ENCODE data around the gene CCDC50. TPM values are rescaled to one million over a fixed set of nuclear protein-coding genes. Genes with fewer than 3 reads are reported as not detected.

CCDC50 gene
- total RNA-seq, 2 donors from 2014 or later = 5.6 to 10.9 TPM

DNA sequence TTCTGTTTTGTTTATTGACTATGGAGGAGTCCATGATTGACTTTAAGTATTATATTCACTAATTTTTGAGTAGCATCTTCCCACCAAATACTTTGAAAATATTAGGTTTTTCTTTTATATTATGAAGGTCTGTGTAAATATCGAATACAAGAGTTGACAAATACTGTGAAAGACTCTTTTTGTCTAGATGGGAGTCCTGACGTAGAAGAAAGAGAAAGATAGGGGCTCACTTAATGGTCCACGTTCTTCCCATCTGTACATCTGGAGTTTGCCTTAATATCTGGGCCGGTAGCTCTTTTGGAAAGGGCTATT lies 8.9 kb downstream of the CCDC50 start:
- no peak for ATAC-seq
- Mint-ChIP-seq H3K27ac (no peak overlapping the region), H3K36me3 (no peaks in the 10 kb centered on the region), H3K9me3 (no peaks in the 10 kb centered on the region)
- no peak for DNase-seq (ENCODE audit: low spot score in 2 of 2)

DNA sequence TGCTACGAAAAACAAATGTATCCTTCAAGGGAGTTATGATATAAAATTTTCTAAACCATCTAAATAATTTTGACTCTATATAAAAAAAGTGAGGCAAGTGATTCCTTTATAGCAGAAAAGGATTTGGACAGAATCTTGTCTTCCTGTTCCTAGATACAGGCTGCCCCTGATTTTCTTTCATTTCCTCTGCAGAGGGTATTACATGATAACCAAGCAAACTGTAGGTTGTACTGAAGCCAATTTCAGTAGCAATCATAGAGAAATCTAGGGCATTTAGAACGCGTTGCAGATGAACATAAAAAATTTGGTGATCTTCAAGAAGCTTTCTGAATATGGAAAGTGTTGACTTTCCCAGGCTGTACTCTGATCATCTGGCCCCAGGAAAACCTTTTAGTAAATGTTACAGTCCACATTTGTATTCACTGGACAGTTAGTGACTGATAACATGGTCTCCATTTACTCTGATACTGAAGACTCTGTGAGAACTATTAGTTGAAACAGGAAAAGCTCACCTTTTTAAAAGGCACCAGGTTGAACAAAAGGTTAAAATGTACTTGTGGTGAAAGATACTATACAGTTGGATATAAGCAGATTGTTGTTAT lies 10.2 kb downstream of the CCDC50 start:
- no peak overlapping the region for H3K27ac Mint-ChIP-seq
- H3K9me3 Mint-ChIP-seq = no peaks in the 10 kb centered on the region
- DNase-seq (ENCODE audit: low spot score in 2 of 2) (no peak), ATAC-seq (no peak)
- no peaks in the 10 kb centered on the region for H3K36me3 Mint-ChIP-seq

DNA sequence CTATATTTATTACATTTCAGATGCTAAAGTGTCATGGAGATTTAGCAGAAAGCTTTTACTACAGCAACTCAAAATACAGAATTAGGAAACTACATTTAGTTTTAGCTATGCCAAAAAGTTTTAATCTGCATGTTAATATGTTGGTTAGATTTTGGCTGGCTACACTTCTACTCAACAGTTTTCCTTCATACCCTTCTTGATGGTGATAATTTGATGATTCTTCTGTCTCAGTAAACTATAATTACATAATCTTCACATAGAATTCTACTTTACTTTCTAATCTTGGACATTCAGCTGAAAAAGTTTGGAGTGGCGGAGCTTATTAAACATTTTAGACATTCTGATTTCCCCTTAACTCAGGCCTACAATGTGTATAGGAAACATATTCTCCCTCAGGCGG lies 11.2 kb downstream of the CCDC50 start:
- no peak overlapping the region for H3K27ac Mint-ChIP-seq
- H3K36me3 Mint-ChIP-seq = no peaks in the 10 kb centered on the region
- H3K9me3 Mint-ChIP-seq = no peaks in the 10 kb centered on the region
- no peak for ATAC-seq
- no peak for DNase-seq (ENCODE audit: low spot score in 2 of 2)

DNA sequence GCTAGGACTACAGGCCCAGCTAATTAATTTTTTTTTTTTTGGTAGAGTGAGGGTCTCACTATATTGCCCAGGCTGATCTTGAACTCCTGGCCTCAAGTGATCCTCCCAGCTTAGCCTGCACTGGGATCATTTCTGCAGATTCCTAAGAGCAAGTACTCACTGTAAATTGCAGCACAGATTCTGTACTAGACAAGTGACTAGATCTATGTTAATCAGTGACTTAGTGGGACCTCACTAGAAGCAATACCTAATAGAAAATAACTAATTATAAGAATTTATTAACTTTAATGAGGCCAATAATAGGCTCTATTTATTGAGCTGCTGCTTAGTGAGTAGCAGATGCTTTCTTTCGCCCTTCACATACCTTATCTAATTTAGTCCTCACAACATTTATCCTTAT lies 11.8 kb downstream of the CCDC50 start:
- H3K27ac Mint-ChIP-seq = no peak overlapping the region
- H3K36me3 Mint-ChIP-seq = no peaks in the 10 kb centered on the region
- no peaks in the 10 kb centered on the region for H3K9me3 Mint-ChIP-seq
- no peak for DNase-seq (ENCODE audit: low spot score in 2 of 2)
- no peak for ATAC-seq

- Mint-ChIP-seq H3K27ac (no peak overlapping the region), H3K36me3 (no peaks in the 10 kb centered on the region), H3K9me3 (no peaks in the 10 kb centered on the region)
- no peak for ATAC-seq
- no peak for DNase-seq (ENCODE audit: low spot score in 2 of 2)
These were observed 12.8 kb downstream of the CCDC50 start for GRCh38 chr3:191342006-191342405.

DNA sequence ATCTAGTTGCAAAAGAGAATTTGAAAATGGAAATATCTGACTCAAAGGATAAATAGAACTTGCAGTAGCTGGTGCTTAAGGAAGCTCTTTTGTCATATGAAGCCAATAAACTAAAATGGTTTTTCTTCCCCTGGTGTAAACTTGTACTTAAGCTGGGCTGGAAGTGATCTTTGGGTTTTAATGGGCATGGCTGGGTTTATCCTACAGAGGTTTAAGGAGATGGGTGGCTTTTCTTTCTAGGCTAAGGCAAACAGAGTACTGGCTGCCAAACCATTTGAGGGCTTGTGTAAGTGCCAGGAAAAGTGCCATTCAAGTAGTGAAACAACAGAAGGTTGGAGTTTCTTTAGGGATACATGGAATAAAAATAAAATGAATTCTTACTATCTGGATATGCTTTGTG lies 13.2 kb downstream of the CCDC50 start:
- DNase-seq (ENCODE audit: low spot score in 2 of 2) (no peak), ATAC-seq (no peak)
- Mint-ChIP-seq H3K36me3 (no peaks in the 10 kb centered on the region), H3K27ac (no peak overlapping the region), H3K9me3 (no peaks in the 10 kb centered on the region)

- DNase-seq (ENCODE audit: low spot score in 2 of 2) (no peak), ATAC-seq (no peak)
- no peak overlapping the region for H3K27ac Mint-ChIP-seq
- H3K9me3 Mint-ChIP-seq = no peaks in the 10 kb centered on the region
- H3K36me3 Mint-ChIP-seq = no peaks in the 10 kb centered on the region
These were observed 13.9 kb downstream of the CCDC50 start for GRCh38 chr3:191343115-191343514.

DNA sequence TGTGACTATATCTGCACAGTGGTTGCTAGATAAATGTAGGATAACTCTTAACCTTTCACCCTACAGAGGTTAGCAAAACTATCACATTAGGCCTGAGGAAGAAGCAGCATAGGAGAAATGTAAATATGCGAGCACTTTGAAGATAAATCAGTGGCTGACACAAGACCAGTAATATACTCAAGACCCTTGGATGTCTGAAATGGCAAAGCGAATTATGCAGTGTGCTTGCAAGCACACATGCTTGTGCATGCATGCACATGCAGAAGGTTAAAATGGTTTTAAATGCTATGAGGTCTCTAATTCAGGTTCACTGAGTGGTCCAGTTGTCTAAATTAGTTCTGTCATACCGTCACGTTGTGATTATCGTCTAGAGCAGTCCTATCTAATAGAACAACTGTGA lies 14.7 kb downstream of the CCDC50 start:
- no peaks in the 10 kb centered on the region for H3K9me3 Mint-ChIP-seq

DNA sequence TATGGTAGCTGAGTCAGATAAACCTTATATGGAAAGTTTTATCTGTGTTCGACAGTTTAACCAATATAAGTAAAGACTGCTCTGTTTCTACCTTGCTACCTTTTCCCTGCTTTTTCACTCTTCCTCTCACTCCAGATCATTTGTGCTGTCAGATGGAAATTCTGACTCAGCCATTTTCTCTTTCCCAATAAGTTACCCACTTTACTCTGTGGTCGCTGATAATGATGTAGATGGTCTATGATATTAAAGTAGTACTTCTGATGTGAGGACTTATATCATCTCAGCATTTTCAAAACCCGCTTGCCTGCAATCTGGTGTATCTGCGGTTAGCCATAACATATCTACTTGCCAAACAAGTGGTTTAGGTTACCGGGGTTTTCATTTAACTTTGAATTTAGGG lies 16.1 kb downstream of the CCDC50 start:
- no peaks in the 10 kb centered on the region for H3K36me3 Mint-ChIP-seq
- no peaks in the 10 kb centered on the region for H3K9me3 Mint-ChIP-seq
- DNase-seq (ENCODE audit: low spot score in 2 of 2) (no peak), ATAC-seq (no peak)
- no peak overlapping the region for H3K27ac Mint-ChIP-seq

More for the DNA sequence above, 14.7 kb downstream of the CCDC50 start:
- no peak for DNase-seq (ENCODE audit: low spot score in 2 of 2)
- no peak overlapping the region for H3K27ac Mint-ChIP-seq
- no peak for ATAC-seq
- H3K36me3 Mint-ChIP-seq = no peaks in the 10 kb centered on the region

- DNase-seq (ENCODE audit: low spot score in 2 of 2) = no peak
- Mint-ChIP-seq H3K36me3 (no peaks in the 10 kb centered on the region), H3K9me3 (no peaks in the 10 kb centered on the region), H3K27ac (no peak overlapping the region)
- ATAC-seq = no peak
These were observed 18.0 kb downstream of the CCDC50 start for GRCh38 chr3:191347228-191347627.

- DNase-seq (ENCODE audit: low spot score in 2 of 2) (no peak), ATAC-seq (no peak)
- Mint-ChIP-seq H3K36me3 (no peaks in the 10 kb centered on the region), H3K27ac (no peak overlapping the region), H3K9me3 (no peaks in the 10 kb centered on the region)
These were observed 18.9 kb downstream of the CCDC50 start for GRCh38 chr3:191348098-191348497.

DNA sequence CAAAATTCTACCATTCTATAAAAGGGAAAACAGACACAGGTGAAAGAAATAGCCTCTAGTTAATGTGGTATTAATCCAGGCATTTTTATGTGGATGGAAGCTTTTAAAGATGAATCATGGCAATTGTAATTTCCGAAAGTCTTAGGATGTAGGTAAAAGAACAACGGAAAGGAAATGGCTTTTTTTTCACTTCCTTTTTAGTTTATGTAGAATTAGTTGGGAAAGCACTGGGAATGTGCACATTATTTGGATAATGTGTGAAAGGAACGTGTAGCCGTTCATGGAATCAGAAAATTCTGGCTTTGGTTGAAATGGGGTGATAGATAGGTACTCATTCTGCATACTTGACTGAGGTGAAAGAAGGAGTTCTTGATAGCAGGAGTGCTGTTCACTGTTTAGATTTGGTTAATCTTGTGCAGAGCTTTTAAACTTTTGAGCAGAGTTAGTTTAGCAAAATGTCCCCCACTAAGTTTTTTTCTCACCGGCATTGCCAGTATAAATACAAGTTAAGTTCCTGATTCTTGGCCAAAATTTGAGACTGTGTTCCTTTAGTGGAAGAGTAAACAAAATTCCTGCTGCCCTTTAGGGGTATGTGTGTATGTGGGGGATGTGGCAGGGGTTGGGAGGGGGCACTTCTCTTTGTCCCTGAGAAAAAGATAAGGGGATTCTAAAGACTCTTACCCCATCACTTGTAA lies 21.3 kb downstream of the CCDC50 start:
- no peak for ATAC-seq
- Mint-ChIP-seq H3K36me3 (no peaks in the 10 kb centered on the region), H3K27ac (no peak overlapping the region), H3K9me3 (no peaks in the 10 kb centered on the region)
- DNase-seq (ENCODE audit: low spot score in 2 of 2) = no peak

- no peak for DNase-seq (ENCODE audit: low spot score in 2 of 2)
- ATAC-seq = no peak
- no peak overlapping the region for H3K27ac Mint-ChIP-seq
- no peaks in the 10 kb centered on the region for H3K36me3 Mint-ChIP-seq
- peaks cover 0 to 3% of the 10 kb centered on the region in 2 donors for H3K9me3 Mint-ChIP-seq
These were observed 22.8 kb downstream of the CCDC50 start for GRCh38 chr3:191352014-191352413.

DNA sequence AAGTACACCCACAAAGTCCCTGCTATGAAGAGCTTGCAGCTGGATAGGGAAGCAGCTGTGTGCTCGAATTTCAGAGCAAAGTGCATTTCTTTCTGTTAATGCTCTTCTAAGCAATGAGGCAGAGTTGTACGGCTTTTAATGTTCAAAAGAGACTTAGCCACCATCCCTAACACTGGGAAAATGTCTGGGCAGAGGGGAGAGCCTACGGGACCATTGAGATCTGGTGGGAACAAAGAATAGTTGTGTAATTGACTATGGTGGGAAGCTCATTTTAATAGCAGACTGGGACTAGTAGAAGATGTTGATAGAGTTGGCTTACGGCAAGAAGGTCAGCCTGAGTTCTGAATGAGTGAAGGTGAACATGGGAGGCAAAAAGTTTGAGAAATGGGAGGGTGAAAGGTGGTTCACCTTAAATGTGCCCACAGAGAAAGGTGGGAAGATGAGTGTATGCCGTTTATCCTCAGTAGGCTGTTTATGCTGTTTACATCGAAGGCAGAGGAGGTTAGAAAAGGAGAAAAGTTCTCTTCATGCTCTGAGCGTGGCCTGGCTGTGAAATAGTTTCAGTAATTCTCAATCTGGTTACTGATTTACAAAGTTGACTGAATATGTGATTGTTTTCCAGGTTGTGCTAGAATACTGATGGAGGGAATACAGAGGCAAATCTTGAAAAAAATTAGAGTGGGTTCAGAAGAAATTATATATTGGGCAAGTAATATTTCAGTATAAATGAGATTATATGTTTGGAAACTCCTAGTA lies 24.0 kb downstream of the CCDC50 start:
- no peak for DNase-seq (ENCODE audit: low spot score in 2 of 2)
- peaks cover 0 to 3% of the 10 kb centered on the region in 2 donors for H3K9me3 Mint-ChIP-seq
- no peaks in the 10 kb centered on the region for H3K36me3 Mint-ChIP-seq
- H3K27ac Mint-ChIP-seq = no peak overlapping the region
- no peak for ATAC-seq

DNA sequence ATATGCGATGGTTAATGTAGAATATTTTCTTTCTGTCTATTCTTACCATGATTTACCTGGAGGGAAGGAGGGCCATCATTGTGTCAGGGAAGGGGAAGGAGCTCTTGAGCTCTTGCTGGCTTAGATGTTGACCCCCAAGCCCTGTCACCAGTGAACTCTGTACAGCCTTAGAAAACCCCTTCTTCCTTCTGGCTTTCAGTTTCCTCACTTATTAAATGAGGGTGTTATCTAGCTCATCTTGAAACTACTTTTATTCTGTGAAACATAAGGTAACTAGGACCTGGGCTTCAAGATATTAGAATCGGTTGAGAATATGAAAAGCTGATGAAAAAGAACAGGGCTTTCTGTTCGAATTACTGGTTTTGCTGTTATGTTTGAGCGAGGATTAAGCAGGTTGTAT lies 26.2 kb downstream of the CCDC50 start:
- DNase-seq (ENCODE audit: low spot score in 2 of 2) (no peak), ATAC-seq (peak in 1 of 2 donors; percentile 40)
- Mint-ChIP-seq H3K36me3 (no peaks in the 10 kb centered on the region), H3K9me3 (peaks cover 0 to 11% of the 10 kb centered on the region in 2 donors), H3K27ac (no peak overlapping the region)

- peaks cover 0 to 15% of the 10 kb centered on the region in 2 donors for H3K9me3 Mint-ChIP-seq
- DNase-seq (ENCODE audit: low spot score in 2 of 2) (no peak), ATAC-seq (no peak)
- H3K27ac Mint-ChIP-seq = no peak overlapping the region
- no peaks in the 10 kb centered on the region for H3K36me3 Mint-ChIP-seq
These were observed 27.6 kb downstream of the CCDC50 start for GRCh38 chr3:191356631-191357439.

DNA sequence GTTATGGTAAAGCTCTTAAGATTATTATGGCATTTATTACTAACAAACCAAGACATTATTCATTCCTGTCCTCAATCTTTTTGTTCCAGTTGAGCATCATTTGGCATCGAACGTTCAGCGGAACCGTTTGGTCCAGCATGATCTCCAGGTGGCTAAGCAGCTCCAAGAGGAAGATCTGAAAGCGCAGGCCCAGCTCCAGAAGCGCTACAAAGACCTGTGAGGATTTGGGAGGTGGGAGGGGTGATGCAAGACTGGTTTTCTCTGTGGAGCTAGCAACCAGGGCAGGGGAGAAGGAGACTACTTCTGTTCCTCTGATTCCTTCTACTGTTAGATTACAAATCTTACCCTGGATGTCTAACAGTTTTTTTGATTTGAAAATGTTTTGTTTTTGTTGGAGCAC lies 28.7 kb downstream of the CCDC50 start:
- ATAC-seq (no peak), DNase-seq (ENCODE audit: low spot score in 2 of 2) (no peak)
- Mint-ChIP-seq H3K27ac (no peak overlapping the region), H3K9me3 (peaks cover 0 to 15% of the 10 kb centered on the region in 2 donors), H3K36me3 (no peaks in the 10 kb centered on the region)

All from activated naive CD4-positive, alpha-beta T cell treated with anti-CD3 and anti-CD28 coated beads, Interleukin-2, amount 50 U/mL, for 72 hours (primary cell).